HPDE6-E6E7 (cell line): Measurements from ENCODE around the gene RUNX2.
A peak's percentile ranks its signal among the peaks of the same experiment; 100 is the strongest.

Experiments used
- DNase-seq: peaks from one replicate; pipeline ENCODE4 v3.0.0; 2011; ENCODE audit warnings: missing footprints; ENCODE audit errors: extremely low spot score

RUNX2 gene

DNA sequence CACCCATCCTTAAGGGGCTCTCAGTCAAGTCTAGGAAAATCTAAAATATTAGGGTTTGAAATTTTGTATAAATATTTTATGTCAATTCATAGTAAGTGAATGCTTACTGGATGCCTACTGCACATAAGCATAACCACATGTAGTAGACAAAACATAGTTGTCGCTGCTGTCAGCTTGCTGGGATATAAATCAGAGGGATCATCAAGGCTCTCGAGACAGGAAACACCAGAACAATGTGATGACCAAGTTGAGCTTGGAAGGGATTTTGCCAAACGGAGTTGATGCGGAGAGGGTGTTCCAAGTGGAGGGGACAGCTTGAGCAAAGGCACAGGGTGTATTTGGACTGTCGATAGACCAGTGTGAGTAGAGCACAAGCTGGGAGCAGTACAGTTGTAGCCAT is 155.4 kb downstream of the RUNX2 start:
- no peak for DNase-seq

DNA sequence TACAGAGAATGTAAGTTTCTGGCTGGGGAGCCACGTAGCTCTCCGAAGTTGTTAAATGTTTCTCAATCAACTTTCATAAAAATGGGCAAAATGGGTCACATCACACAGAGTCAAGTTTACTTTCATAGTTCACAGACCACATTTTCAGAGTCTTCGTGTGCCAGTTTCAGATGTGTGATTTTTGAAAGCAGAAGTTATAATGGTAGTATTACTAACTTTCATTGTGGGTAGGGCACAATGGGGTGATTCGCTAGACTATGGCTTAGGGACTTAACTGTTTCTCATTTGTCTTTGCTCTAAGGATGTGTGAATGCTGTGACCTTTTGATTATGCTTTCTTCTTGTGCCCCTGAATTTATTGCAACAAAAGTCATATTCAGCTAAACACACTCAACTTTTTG is 158.6 kb downstream of the RUNX2 start:
- no peak for DNase-seq

DNA sequence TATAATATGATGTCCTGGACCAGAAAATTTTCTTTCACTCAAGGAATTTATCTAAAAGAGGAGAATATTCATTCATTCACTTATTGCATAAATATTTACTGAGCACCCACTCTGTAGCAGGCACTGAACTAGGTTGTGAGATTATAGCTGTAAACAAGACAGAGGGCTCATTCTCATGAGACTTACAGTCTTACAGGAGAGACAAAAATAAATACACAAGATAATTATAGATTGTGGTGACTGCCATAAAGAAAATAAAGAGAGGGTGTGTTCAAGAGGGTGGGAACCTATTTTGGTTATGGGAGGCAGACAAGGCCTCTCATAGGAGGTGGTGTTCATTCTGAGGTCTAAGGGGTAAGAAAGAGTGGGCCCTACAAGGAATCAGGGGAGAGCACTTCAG is 159.5 kb downstream of the RUNX2 start:
- no peak for DNase-seq

DNA sequence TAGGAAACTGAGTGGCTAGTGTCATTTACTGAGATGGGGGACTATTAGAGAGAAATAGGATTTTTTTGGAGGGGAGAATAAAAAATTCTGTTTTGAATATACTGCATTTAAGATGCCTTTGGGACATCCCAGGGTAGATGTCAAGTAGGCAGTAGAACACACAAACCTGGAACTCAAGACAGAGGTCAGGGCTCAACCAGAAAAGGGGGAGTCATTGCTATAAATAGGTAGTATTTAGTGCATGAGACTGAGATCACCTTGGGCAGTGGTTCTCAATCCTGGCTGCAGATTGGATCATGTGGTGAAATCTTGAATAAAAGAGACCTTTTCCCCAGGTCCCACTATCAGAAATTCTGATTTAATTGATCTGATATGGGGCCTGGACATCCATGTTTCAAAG is 160.1 kb downstream of the RUNX2 start:
- DNase-seq, result no peak

DNA sequence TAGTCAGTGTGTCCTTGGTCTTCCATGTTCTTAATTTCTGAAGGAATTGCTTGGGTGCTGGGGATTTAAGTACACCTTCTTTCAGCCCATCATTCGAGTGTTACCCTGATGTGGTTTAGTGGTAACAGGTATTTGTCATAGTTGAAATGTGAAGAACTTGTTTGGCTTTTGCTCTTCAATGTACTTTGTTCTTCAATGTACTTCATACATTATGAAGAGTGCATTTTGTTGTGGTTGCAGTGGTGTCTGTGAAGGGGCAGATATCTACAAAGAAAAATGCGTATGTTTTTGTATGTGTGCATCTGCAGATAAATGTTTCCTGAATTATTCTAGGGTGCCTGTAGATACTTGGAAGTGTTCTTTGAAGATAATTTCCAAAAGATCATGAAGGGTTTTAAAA is 160.8 kb downstream of the RUNX2 start:
- no peak for DNase-seq

DNA sequence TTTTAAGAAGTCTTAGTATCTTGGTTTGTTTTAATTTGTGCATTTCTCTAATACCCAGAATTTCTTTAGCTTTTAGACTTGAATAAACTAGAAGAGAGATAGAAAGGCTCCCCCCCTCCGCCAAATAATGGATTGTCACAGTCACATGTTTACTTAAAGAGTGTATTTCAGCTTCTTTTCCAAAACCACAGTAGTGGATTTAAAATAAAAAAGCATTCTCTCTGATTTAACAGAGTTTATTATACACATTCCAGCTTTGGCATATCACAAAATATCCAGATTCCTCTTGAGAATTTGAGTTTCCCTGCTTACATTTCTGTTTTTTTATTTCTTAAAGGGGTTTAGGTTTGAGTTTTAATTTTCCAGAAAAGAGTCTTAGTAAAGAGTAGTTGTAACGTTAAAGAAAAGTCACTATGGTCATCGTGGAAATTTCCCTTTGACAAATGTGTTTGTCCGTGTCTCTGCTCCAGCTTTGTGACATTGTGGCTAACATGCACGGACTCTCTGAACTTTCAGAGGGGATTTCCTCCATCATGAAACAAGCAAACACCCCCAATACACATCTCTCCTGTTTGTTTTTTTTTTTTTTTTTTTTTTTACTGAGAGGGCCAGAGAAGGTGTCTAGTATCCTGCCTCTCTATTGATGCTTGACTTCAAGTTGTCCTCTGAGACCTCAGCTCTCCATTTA is 163.1 kb downstream of the RUNX2 start:
- no peak for DNase-seq

DNA sequence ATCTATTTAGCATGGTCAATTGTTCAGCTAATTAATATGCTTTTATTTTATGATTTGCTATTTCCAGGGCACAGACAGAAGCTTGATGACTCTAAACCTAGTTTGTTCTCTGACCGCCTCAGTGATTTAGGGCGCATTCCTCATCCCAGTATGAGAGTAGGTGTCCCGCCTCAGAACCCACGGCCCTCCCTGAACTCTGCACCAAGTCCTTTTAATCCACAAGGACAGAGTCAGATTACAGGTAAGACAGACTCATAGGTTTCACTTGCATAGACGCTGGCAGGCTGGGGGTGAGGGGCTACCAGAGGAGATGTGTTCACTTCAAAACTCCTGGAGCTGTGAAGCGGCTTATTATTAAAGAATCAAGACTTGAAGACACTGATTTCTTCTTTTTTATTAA is 163.7 kb downstream of the RUNX2 start:
- no peak for DNase-seq

DNA sequence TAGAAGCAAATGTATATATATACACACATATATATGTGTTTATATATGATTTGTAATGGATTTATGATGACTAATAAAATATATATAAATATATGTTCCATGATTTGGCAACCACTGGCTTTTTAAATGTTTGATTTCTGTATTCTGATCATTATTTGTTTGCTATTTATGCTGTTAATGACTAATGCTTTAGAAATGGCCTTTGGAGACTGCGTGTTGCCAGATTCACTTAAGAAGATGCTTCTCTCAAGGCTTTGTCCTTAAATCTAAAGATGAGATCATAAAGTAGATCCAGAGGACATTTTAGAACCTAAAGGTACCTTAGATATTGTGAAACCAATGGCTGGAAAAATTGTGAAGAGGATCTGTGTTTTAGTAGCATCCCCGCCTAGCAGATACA is 165.6 kb downstream of the RUNX2 start:
- no peak for DNase-seq

DNA sequence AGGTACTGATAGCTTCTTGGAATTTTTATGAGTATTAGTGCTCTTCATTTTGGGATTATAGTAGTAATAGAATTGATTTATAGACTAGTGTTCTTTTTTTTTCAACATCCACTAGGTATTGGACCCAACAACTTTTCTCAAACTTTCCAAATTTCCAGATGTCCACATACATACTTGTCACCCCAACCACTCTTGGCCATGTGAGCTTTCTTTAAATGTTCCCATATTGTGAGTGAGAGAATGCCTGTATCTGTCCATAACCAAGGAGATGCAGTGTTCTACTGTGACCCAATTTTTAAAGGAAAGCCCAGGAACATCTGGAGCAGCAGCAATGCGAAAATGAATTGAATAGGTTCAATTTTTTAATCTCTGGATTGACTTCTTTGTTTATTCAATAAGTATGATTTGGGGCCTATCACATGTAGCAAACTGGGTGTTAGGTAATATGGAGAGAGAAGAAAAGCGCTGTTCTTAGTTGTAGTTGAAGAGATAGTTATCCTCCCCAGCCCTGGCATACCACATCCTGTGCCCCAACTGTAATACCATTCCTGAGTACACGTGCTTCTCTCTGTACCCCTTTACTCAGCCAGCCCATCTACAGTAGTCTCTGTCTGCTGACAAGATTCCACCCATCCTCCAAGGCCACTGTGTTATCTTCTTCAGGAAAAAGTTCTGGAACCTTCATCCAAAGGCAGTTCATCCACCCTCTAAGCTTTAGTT is 166.4 kb downstream of the RUNX2 start:
- DNase-seq, result no peak

DNA sequence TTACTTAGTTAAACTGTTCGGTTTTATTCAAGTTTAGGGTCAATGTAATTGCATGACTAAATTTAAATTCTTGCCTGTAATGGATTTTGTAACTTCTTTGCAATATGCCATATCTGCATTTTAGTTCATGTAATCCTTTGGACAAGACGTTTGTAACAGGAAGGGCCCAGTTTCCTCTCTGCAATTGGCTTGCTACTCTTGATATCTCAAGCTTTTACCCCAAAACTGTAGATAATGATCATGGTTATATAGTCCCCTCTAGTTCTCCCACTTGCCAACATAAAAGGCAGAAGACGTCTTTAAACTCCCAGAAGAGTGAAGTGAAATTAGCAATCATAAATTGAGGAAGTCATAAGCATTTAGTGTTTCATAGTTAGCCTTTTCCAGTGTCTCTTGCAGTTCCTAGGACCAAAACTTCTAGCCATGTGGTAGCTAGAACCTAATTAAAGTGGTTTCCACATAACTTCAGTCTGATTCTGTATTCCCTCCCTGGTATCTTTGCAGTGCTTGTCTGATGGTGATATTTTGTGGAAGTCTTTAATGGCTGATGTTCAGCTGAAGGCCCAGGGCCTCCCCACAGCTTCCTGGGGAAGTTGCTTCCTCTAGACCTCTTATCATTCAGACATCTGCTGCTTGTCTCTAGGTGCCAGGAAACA is 167.4 kb downstream of the RUNX2 start:
- DNase-seq, result no peak

DNA sequence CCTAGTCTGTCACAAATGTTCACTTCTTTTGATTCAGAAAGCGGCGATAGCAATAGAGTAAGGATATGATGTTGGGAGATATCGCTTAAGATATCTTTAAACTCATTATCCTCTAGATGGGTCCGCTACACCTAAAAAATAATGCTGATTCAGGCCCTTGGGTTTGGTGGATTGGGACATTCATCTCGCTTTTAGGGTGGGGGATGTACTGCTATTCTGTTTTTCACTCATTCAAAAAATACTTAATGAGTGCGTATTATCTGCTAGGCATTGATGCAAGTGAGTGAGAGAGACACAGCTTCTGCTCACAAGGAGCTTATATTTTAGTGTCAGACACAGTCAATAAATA is 167.9 kb downstream of the RUNX2 start:
- no peak for DNase-seq

DNA sequence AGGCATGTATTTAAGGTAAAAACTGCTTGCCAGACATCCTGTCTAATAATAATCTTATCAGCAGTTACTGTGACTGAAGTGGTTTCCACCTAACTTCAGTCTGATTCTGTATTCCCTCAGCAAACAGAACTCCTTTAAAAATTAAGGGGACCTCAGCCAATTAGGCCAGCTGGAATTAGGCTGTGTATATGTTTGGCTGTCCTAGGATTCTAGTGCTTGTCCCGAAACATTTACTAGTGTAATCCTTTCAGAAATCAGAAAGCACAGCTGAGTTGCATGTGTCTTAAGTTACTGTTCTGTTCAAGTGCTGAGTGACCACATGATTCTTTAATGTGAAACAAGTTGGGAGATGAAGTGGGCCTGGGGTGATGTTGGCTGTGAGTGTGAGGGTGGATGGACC is 170.5 kb downstream of the RUNX2 start:
- DNase-seq, result no peak

DNA sequence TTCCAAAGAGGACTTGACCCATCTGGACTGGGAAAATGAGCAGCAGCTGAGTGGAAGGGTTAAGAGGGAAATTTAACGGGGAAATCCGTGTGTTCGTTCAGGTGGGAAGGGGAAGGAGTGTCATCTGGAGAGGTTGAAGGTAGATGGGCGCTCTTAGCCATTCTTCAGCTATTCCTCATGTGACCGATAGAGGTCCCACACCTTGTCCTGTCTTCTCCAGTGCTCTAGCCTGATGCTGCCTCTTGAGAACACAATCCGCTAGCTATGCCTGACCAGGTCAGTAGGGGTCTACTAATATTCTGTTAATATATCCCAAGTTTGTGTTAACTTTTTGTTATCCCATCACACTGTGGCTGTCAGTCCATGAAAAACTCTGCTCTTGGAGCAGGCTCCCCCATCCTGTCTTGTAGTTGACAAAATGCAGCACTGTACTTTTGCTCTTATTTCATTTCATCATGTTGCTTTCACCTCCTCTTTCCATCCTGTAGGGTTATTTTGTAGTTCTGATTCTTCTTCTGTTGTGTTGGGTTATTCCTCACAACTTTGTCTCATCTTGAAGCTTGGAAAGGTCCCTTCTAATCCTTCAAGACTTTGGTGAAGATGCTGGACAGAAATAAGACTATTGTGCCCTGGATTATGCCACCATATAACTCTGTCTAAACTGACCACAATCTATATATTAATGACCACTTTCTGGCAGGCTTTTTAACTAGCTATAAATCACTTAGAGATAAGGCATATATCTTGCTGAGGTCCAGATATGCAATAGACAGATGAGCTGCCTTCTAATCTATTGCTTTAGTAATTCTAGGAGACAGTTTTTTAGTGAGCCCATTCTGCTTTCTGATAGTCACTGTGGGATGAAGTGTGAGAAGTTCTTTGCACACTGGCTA is 173.0 kb downstream of the RUNX2 start:
- no peak for DNase-seq

DNA sequence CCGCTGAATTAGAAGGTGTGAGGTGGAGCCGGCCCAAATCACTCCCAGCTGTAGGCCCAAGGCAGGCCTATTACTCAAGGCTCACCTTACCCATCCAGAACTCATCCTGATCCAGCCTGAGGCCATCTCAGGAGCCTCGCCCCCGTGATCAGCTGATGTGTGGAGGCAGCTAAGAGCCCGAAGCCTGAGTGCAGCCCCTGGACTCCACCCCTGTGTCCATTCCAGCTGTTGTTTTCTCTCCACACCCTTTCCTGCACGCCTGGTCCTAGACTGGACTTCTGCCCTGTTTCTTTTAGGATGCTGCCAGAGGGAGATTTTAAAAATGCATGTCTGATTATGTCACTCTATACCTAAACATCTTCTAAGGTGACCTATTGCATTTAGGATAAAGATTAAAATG is 174.3 kb downstream of the RUNX2 start:
- no peak for DNase-seq

DNA sequence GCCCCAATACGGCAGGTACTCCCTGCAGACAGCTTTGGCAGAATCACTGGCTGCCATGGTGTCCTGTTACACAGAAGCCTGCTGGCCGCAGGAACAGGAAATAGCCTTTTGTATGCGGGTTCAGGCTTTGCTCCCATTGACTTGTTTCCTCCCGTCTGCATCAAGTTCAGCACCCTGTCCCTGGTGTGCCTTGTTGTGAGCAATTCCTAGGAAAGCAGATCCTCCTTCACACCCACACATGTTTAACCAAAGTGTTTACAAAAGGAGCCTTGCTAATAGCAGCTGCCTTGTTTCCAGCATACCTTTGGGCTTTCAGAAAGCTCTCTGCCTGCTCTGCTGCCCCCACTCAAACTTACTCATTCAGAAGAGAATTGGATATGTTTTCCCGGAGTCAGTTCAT is 176.8 kb downstream of the RUNX2 start:
- DNase-seq, result peak; percentile 63

DNA sequence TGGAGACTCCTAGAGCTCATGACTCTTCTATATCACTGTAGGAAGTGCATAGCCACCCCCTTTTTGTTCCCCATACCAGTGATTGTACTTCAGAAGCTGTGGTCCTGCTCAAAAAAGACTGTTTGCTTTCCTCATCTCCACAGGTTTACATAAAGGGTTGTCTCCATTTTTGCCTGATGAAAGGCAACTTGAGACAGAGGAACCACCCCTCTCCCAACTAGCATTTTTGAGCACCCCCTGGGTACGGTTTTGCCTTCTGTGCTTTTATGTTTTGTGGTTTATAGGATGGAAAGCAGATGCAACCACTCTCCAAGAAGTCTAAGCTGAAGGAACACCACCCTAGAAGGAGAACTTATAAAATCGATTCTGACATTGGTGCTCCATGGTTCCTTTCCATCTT is 177.3 kb downstream of the RUNX2 start:
- DNase-seq, result no peak

DNA sequence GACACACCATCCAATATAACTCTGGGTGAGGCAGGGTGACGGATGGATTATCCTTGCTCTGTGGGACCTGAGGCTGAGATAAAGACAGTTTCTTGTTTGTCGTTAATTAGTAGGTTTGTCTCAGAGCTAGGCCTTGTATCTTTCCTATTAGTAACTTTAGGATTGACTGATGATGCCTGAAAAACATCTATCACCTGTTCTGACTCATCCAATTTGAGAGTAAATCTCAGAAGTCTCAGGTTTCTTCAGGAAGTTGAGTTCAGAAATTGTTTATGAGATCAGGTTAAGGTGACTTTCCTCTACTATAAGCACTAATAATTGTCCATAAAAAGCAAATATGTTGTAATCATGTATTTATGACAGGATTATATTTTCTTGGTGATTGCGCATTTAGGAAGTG is 179.1 kb downstream of the RUNX2 start:
- peak; percentile 54 for DNase-seq

DNA sequence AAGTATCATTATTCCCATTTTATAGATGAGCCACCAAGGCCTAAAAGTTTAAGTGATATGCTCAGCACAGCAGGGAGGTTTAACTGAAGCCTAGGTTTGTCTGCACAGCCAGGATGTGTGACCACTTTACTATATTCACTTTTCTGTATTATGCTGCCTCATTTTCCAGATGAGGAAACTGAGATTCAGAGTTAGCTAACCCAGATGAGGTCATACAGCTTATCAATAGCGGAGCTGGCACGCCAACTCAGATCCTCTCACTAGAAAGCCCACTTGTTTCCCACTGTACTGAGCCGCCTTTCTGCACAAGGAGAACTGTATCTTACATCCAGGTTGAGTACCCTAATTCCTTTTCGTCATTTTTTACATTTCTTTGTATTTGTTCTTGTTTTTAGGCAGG is 181.3 kb downstream of the RUNX2 start:
- DNase-seq, result no peak

DNA sequence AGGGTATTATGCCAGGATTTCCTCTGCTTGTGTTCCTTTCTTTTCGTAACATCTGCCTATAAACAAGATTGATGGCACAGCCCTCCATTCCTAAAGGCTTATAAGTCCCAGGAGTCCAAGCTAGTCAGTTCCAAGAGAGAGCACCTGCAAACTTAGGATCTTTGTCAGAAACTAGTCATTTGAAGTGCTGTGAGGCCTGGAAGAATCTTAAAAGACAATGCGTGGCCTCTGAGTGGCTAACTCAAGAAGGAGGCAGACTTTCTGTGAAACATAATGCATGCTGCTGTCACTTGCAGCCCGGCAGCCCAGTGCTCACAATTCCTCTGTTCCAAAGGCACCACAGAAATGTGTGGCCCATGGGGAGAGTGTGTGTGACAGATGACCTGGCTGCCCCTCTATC is 184.6 kb downstream of the RUNX2 start:
- no peak for DNase-seq

DNA sequence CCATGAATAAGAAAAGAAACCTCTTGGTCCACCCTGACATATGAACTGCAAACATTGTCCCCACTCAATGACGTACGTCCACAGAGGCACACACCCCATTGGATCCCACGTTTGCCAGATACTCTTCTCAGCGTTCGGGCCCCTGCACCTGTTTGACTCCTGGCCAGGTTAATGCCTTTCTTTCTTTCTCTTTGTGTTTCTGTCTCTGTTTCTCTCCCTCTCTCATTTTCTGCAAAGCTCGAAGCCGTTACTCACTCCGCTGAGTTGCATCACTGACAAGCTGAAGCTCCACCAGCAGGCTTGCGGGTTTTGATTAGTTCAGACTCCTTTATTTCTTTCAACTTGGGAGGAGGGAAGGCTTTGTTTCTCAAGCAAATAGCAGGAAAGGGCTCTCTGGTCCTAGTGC is 185.1 kb downstream of the RUNX2 start:
- no peak for DNase-seq

DNA sequence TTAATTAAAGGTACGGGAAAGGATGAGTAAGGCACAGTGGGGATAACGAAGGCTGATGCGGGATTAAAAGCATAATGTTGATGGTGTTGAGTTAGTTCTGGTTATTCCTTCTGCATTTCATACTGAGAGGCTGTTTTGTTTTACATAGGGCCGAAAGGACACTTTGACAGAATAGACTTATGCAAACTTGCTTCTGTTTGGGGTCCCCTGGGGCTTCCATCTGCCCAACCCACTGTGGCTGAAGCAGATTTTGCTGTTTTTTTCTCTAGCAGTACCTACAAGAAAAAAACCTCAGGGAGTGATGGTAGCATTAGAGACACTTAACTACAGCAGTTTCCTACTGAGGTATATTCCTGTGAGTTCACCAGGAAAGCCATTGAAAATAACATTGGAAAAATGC is 185.7 kb downstream of the RUNX2 start:
- DNase-seq, result no peak
